ENCODE results near the gene NR1I3. TPM values are rescaled to one million over a fixed set of nuclear protein-coding genes. Genes with fewer than 3 reads are reported as not detected.

NR1I3 gene
- total and polyA plus RNA-seq, 2 of the 13 experiments (the other 11 are each of a cell fraction or from before 2014, with no cell fraction given) = 0.62 to 0.95 TPM

DNA sequence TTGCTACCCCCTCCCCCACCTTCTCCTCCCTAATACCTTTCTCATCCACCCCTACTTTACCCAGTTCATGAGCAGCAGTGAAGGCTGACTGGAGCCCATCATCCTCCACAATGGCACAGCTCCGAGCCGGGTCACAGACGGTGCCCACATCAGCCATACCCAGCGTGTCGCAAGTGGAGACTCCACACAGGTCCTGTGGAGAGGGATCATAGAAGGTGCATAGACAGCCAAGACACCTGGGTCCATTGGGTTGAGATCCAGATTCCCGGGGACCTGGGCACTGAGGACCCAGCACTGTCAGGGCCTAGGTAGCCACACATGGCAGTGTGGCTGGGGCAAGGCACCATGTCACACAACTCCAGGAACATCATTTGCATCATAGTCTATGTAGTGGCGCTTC lies 41.9 kb downstream of the NR1I3 start (continued):
- TF ChIP-seq ZFAT (CRISPR knock-in tag; conservative IDR thresholded peaks at IDR 0.05) (no peak), SAFB2 (CRISPR knock-in tag; IDR thresholded peaks at IDR 0.05; ENCODE audit: borderline replicate concordance, low read depth) (no peak), POLR2G (IDR thresholded peaks at IDR 0.05; ENCODE audit: low read depth, low read length) (no peak), SNAI1 (CRISPR knock-in tag; IDR thresholded peaks at IDR 0.05; ENCODE audit: borderline replicate concordance) (no peak), ZNF263 (CRISPR knock-in tag; IDR thresholded peaks at IDR 0.05) (no peak)
- TF ChIP-seq, protein P1, sequence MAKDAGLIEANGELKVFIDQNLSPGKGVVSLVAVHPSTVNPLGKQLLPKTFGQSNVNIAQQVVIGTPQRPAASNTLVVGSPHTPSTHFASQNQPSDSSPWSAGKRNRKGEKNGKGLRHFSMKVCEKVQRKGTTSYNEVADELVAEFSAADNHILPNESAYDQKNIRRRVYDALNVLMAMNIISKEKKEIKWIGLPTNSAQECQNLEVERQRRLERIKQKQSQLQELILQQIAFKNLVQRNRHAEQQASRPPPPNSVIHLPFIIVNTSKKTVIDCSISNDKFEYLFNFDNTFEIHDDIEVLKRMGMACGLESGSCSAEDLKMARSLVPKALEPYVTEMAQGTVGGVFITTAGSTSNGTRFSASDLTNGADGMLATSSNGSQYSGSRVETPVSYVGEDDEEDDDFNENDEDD (CRISPR knock-in tag; IDR thresholded peaks at IDR 0.05; ENCODE audit: borderline replicate concordance) = no peak

GRCh38 chr1:161195171-161195570 lies 42.8 kb downstream of the NR1I3 start:
- WGBS (ENCODE audit: low lambda C conversion rate) = 79% methylated on average over 3 of the region's 4 CpGs
- ChIA-PET POLR2A (no interaction called here), CTCF (ENCODE audit: low intra/inter-chr PET ratio, low total read pairs) (interaction anchor here (1.5 kb wide), 1 partner anchor 187 kb away, joined by 6 read pairs; no protein-coding TSS in a partner anchor)
- Histone ChIP-seq H3K9me3 (ENCODE audit: low read length) (no peaks in the 10 kb centered on the region), H2AFZ (ENCODE audit: low read length) (no peak overlapping the region), H4K20me1 (ENCODE audit: insufficient read depth, low read length) (no peaks in the 10 kb centered on the region), H3K27ac (ENCODE audit: extremely low read length, insufficient read depth, low read length) (no peak overlapping the region), H3K4me1 (ENCODE audit: insufficient read depth, low read length) (peaks cover 53% of the 10 kb centered on the region), H3K9ac (ENCODE audit: insufficient read depth, low read depth, low read length) (no peak overlapping the region), H3K36me3 (replicated peaks in 1 of 2; ENCODE audit: control insufficient read depth in 1 of 2, insufficient read depth in 2 of 2, low read length in 2 of 2) (no peaks in the 10 kb centered on the region; a peak in 1 of 5 replicates), H3K4me3 (replicated peaks in 1 of 3; ENCODE audit: insufficient read depth in 1 of 3, low read depth in 2 of 3, low read length in 3 of 3) (no peak overlapping the region), H3K27me3 (ENCODE audit: control insufficient read depth in 1 of 2, insufficient read depth in 2 of 2, low read length in 2 of 2) (no peaks in the 10 kb centered on the region), H3K4me2 (ENCODE audit: low read depth, low read length) (no peak overlapping the region), H3K79me2 (ENCODE audit: insufficient read depth, low read length) (no peaks in the 10 kb centered on the region)
- in situ Hi-C loops (cut with HindIII; ENCODE audit: extremely low pct_ligation_motif_present, low pct_unique_long_range_greater_than_20kb) = loop anchor here (5.0 kb wide), 1 partner anchor 187 kb away; no protein-coding TSS in a partner anchor
- intact Hi-C loops (cut with micrococcal nuclease; ENCODE audit: unreplicated experiment) = no loop called here
- no TSS peak for BruUV-seq (replicated peaks)
- TF ChIP-seq MEIS1 (CRISPR knock-in tag; IDR thresholded peaks at IDR 0.05; ENCODE audit: borderline replicate concordance) (no peak), ZNF446 (CRISPR knock-in tag; IDR thresholded peaks at IDR 0.05) (no peak), MAX (IDR thresholded peaks at IDR 0.05) (no peak), ZNF451 (CRISPR knock-in tag; IDR thresholded peaks at IDR 0.05) (no peak), NR2F1 (CRISPR knock-in tag; IDR thresholded peaks at IDR 0.05) (no peak)
- TF ChIP-seq, protein P2, sequence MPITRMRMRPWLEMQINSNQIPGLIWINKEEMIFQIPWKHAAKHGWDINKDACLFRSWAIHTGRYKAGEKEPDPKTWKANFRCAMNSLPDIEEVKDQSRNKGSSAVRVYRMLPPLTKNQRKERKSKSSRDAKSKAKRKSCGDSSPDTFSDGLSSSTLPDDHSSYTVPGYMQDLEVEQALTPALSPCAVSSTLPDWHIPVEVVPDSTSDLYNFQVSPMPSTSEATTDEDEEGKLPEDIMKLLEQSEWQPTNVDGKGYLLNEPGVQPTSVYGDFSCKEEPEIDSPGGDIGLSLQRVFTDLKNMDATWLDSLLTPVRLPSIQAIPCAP (CRISPR knock-in tag; IDR thresholded peaks at IDR 0.05; ENCODE audit: low read depth) = no peak
- ATAC-seq (no peak), DNase-seq (ENCODE audit: low spot score) (no peak), FAIRE-seq (no peak)
